Parathyroid adenoma (tissue), 2 donors: ENCODE results near the gene APLP2.

ENCODE experiments used
- H2AFZ ChIP-seq: fragments of 300-600 bp; sonication (generic); one replicate; pipeline ENCODE4 v1.7.0; 2017; ENCODE audit warnings: antibody characterized with exemption, mild to moderate bottlenecking
- H3K27ac ChIP-seq: fragments of 300-600 bp; sonication (generic); one replicate; pipeline ENCODE4 v1.7.0; 2017
- H3K27me3 ChIP-seq: fragments of 300-600 bp; sonication (generic); one replicate; pipeline ENCODE4 v1.7.0; 2017; ENCODE audit warnings: low read length; ENCODE audit not compliant: control insufficient read depth, insufficient read depth
- H3K36me3 ChIP-seq: fragments of 300-600 bp; sonication (generic); one replicate; pipeline ENCODE4 v1.7.0; 2017; ENCODE audit warnings: low read length; ENCODE audit not compliant: control insufficient read depth, insufficient read depth
- H3K4me1 ChIP-seq: fragments of 300-600 bp; sonication (generic); one replicate; pipeline ENCODE4 v1.7.0; 2017; ENCODE audit warnings: control low read depth
- H3K4me2 ChIP-seq: fragments of 300-600 bp; sonication (generic); one replicate; pipeline ENCODE4 v1.7.0; 2017; ENCODE audit warnings: low read length
- H3K4me3 ChIP-seq: fragments of 300-600 bp; sonication (generic); one replicate; pipeline ENCODE4 v1.7.0; 2017; ENCODE audit warnings: low read depth, low read length
- H3K79me2 ChIP-seq: fragments of 300-600 bp; sonication (generic); one replicate; pipeline ENCODE4 v1.7.0; 2017; ENCODE audit warnings: control low read depth
- H3K9ac ChIP-seq: fragments of 300-600 bp; sonication (generic); one replicate; pipeline ENCODE4 v1.7.0; 2017; ENCODE audit warnings: mild to moderate bottlenecking
- H3K9me3 ChIP-seq: fragments of 300-600 bp; sonication (generic); one replicate; pipeline ENCODE4 v1.7.0; 2017; ENCODE audit warnings: low read length; ENCODE audit not compliant: control insufficient read depth
- TF ChIP-seq, protein P1 (sequence below): fragments of 300-600 bp; sonication (generic); IDR thresholded peaks from one replicate; pipeline ENCODE4 v1.7.0; 2017; ENCODE audit warnings: antibody characterized with exemption, mild to moderate bottlenecking
- donor health status: primary hyperparathyroidism.

The APLP2 gene

DNA sequence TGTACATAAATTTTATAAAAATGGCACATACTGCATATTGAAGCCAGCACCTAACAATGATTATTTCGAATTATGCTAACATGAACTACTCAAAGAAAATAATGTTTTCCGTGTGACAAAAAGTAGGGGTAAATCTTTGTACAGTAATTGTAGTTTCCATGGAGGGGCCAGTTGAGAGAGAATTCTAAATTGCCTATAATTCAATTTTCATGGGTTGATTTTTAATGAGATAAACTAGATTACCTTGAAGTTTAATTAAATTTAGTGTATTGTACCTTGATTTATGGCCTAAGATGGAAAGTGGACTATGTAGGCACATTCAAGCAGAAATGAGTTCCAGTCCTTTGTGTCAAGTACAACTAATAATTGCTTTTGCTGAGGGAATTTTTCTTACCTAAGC lies 5.0 kb downstream of the APLP2 start:
- Histone ChIP-seq H3K4me2 (no peak overlapping the region), H3K9ac (no peak overlapping the region), H3K79me2 (peaks cover 14% of the 10 kb centered on the region), H3K9me3 (no peaks in the 10 kb centered on the region), H3K36me3 (no peaks in the 10 kb centered on the region), H3K27me3 (no peaks in the 10 kb centered on the region), H2AFZ (no peak overlapping the region), H3K4me1 (no peaks in the 10 kb centered on the region), H3K4me3 (no peak overlapping the region), H3K27ac (no peak overlapping the region)
- TF ChIP-seq, protein P1, sequence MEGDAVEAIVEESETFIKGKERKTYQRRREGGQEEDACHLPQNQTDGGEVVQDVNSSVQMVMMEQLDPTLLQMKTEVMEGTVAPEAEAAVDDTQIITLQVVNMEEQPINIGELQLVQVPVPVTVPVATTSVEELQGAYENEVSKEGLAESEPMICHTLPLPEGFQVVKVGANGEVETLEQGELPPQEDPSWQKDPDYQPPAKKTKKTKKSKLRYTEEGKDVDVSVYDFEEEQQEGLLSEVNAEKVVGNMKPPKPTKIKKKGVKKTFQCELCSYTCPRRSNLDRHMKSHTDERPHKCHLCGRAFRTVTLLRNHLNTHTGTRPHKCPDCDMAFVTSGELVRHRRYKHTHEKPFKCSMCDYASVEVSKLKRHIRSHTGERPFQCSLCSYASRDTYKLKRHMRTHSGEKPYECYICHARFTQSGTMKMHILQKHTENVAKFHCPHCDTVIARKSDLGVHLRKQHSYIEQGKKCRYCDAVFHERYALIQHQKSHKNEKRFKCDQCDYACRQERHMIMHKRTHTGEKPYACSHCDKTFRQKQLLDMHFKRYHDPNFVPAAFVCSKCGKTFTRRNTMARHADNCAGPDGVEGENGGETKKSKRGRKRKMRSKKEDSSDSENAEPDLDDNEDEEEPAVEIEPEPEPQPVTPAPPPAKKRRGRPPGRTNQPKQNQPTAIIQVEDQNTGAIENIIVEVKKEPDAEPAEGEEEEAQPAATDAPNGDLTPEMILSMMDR: no peak

DNA sequence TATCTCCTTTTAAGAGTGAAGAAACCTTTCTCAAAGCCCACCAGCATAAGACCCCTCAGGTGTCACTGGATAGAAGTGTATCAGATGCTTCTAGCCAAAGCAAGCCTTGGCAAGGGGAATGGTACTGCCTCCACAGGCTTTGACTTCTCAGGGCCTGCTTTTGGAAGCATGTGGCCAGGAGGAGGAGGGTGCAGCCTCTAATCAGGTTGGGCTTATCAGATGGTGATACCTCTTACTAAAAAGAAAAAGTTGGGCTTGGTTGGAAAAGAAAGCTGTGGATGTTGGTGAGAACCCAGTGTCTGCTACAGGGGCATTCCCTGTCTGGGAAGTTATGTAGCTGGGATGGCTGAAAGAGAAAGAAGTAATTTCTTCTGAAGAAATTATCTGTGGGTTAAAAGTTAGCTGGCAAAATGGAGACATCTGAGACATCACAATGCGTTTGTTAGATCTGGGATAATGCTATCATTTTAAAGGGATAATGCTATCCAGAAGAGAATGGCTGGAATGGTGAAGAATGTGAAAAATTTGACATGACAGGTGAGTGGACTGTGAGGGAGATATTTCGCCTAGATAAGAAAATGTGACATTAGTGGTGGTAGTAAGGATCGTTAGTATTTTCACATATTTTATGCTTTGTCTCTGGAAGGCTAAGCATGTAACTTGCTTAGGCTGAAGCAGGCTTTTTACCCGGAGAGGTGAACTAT lies 7.2 kb downstream of the APLP2 start:
- Histone ChIP-seq H3K36me3 (no peaks in the 10 kb centered on the region), H3K4me2 (no peak overlapping the region), H3K9ac (no peak overlapping the region), H3K27ac (no peak overlapping the region), H3K4me3 (no peak overlapping the region), H3K79me2 (peaks cover 17% of the 10 kb centered on the region), H3K4me1 (no peaks in the 10 kb centered on the region), H3K9me3 (no peaks in the 10 kb centered on the region), H2AFZ (no peak overlapping the region), H3K27me3 (no peaks in the 10 kb centered on the region)
- TF ChIP-seq, protein P1: no peak

DNA sequence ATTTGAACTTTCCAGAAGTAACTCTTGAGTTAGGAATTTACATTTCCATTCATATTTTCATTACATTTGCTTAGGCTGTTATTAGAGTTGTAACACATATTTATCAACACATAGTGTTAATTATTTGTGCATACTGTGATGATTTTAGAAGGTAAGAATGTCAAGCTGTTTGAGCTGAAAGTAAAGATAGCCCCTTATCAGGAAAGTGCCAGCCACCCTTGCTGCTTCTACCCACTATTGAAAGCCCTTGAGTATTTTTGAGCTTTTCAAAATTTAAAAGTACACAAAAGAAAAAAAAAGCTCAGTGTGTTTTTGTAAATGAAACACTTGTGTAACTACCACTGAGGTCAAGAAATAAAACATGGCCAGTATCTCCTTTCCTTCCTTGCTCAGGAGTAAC lies 8.0 kb downstream of the APLP2 start:
- H3K27me3 ChIP-seq: no peaks in the 10 kb centered on the region
- TF ChIP-seq, protein P1: no peak
- no peak overlapping the region for H3K4me2 ChIP-seq
- peaks cover 21% of the 10 kb centered on the region for H3K79me2 ChIP-seq
- H3K9ac ChIP-seq: no peak overlapping the region
- no peak overlapping the region for H3K27ac ChIP-seq
- H3K4me1 ChIP-seq: no peaks in the 10 kb centered on the region
- no peaks in the 10 kb centered on the region for H3K9me3 ChIP-seq
- H3K4me3 ChIP-seq: no peak overlapping the region
- H2AFZ ChIP-seq: no peak overlapping the region
- no peaks in the 10 kb centered on the region for H3K36me3 ChIP-seq

DNA sequence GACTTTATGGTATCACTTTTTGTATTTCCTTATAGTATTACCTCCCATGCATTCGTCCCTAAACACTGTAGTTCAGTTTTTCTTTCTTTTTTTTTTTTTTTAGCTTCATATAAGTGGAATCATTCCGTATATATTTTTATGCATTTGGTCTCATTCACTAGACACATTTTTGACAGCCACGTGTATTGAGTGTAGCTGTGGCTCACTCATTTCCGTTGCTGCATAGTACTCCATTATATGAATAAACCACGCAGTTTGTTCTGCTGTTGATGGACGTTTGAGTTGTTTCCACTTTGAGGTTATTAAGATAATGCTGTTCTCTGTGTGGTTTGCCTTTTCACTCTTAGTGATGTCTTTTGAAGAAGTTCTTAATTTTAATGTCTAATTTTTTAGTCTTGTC lies 8.4 kb downstream of the APLP2 start:
- TF ChIP-seq, protein P1: no peak
- Histone ChIP-seq H3K9me3 (no peaks in the 10 kb centered on the region), H3K36me3 (no peaks in the 10 kb centered on the region), H3K27me3 (no peaks in the 10 kb centered on the region), H2AFZ (no peak overlapping the region), H3K27ac (no peak overlapping the region), H3K4me3 (no peak overlapping the region), H3K9ac (no peak overlapping the region), H3K79me2 (peaks cover 21% of the 10 kb centered on the region), H3K4me1 (no peaks in the 10 kb centered on the region), H3K4me2 (no peak overlapping the region)

DNA sequence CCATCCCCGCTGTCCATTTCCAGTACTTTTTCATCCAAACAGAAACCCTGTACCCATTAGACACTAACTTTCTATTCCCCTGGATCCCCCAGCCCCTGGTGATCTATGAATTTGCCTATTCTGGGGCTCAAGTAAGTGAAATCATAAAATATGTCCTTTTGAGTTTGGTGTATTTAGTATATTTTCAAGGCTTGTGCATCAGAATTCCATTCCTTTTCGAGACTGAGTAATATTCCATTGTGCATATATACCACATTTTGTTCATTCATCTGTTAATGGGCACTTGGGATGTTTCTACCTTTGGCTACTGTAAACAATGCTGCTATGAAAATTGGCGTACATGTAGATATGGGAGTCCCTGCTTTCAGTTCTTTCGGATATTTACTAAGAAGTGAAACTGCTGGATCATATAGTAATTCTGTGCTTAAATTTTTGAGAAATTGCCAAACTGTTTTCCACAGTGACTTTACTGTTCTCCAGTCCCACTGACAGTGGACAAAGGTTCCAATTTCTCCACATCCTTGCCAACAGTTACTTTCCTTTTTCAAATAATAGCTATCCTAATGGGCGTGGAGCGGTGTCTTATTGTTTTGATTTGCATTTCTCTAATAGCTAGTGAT lies 16.1 kb downstream of the APLP2 start:
- H3K79me2 ChIP-seq: peaks cover 16% of the 10 kb centered on the region
- H3K9me3 ChIP-seq: no peaks in the 10 kb centered on the region
- no peaks in the 10 kb centered on the region for H3K36me3 ChIP-seq
- no peaks in the 10 kb centered on the region for H3K4me1 ChIP-seq
- H3K4me2 ChIP-seq: no peak overlapping the region
- TF ChIP-seq, protein P1: no peak
- H3K27me3 ChIP-seq: no peaks in the 10 kb centered on the region
- no peak overlapping the region for H3K27ac ChIP-seq
- H2AFZ ChIP-seq: no peak overlapping the region
- H3K4me3 ChIP-seq: no peak overlapping the region
- no peak overlapping the region for H3K9ac ChIP-seq
